OCI-LY1 (cell line): Measurements from ENCODE around the gene ACVR2B.

Source experiments
- H2AFZ ChIP-seq: fragments of 200-600 bp; sonication (generic), shearing (Covaris generic); 2 replicates; pipeline ENCODE4 v1.6.0; 2014; ENCODE audit warnings: antibody characterized with exemption, mild to moderate bottlenecking, low read length
- H3F3A ChIP-seq: fragments of 200-600 bp; sonication (generic), shearing (Covaris generic); 2 replicates; pipeline ENCODE4 v1.6.0; 2014; ENCODE audit warnings: mild to moderate bottlenecking, antibody characterized with exemption, low read length, moderate library complexity; ENCODE audit not compliant: insufficient read depth
- H3K27ac ChIP-seq: fragments of 200-600 bp; sonication (generic); 2 replicates; pipeline ENCODE4 v1.5.1; 2014; ENCODE audit warnings: low read length, mixed run types, mild to moderate bottlenecking, low read depth; ENCODE audit not compliant: poor library complexity, severe bottlenecking
- H3K27me3 ChIP-seq: fragments of 200-600 bp; sonication (generic); 2 replicates; pipeline ENCODE4 v1.6.0; 2014; ENCODE audit warnings: antibody characterized with exemption, mild to moderate bottlenecking, low read length, moderate library complexity; ENCODE audit not compliant: insufficient read depth
- H3K36me3 ChIP-seq: fragments of 200-600 bp; sonication (generic); 2 replicates; pipeline ENCODE4 v1.6.1; 2014; ENCODE audit warnings: mild to moderate bottlenecking, antibody characterized with exemption, low read length, moderate library complexity, mixed read lengths; ENCODE audit not compliant: insufficient read depth
- H3K4me1 ChIP-seq: fragments of 200-600 bp; sonication (generic); 2 replicates; pipeline ENCODE4 v1.5.1; 2014; ENCODE audit warnings: mild to moderate bottlenecking, low read length, moderate library complexity; ENCODE audit not compliant: insufficient read depth, severe bottlenecking
- H3K4me2 ChIP-seq: fragments of 200-600 bp; sonication (generic), shearing (Covaris generic); 2 replicates; pipeline ENCODE4 v1.6.1; 2014; ENCODE audit warnings: low read length
- H3K4me3 ChIP-seq: fragments of 200-600 bp; sonication (generic); 2 replicates; pipeline ENCODE4 v1.5.1; 2014; ENCODE audit warnings: low read length, low read depth, mild to moderate bottlenecking, mixed read lengths; ENCODE audit not compliant: poor library complexity, severe bottlenecking
- H3K79me2 ChIP-seq: fragments of 200-600 bp; shearing (Covaris generic); 2 replicates; pipeline ENCODE4 v1.6.1; 2016; ENCODE audit warnings: mixed run types, low read length, mixed read lengths; ENCODE audit not compliant: insufficient read depth
- H3K9ac ChIP-seq: fragments of 200-600 bp; sonication (generic), shearing (Covaris generic); 2 replicates; pipeline ENCODE4 v1.6.1; 2014; ENCODE audit warnings: mild to moderate bottlenecking, low read length, mixed read lengths
- H3K9me2 ChIP-seq: fragments of 200-600 bp; sonication (generic), shearing (Covaris generic); 2 replicates; pipeline ENCODE4 v1.6.1; 2014; ENCODE audit warnings: low read depth, mild to moderate bottlenecking, low read length, mixed read lengths
- H3K9me3 ChIP-seq: fragments of 200-600 bp; shearing (Covaris generic); 2 replicates; pipeline ENCODE4 v1.6.1; 2014; ENCODE audit warnings: low read length, mixed read lengths
- H4K20me1 ChIP-seq: fragments of 200-600 bp; sonication (generic), shearing (Covaris generic); 2 replicates; pipeline ENCODE4 v1.6.0; 2016; ENCODE audit warnings: mild to moderate bottlenecking, low read length; ENCODE audit not compliant: insufficient read depth
- CTCF ChIP-seq: fragments of 200-600 bp; sonication (generic), shearing (Covaris generic); IDR thresholded peaks from 2 replicates; pipeline ENCODE4 v1.5.1; 2017; ENCODE audit warnings: mild to moderate bottlenecking, antibody characterized with exemption, low read length, moderate library complexity, mixed read lengths
- EZH2 ChIP-seq: fragments of 200-600 bp; sonication (generic), shearing (Covaris generic); IDR thresholded peaks from 2 replicates; pipeline ENCODE4 v1.8.0; 2017; ENCODE audit warnings: borderline replicate concordance, mixed run types, mild to moderate bottlenecking, antibody characterized with exemption, low read length, moderate library complexity, mixed read lengths

Gene ACVR2B

DNA sequence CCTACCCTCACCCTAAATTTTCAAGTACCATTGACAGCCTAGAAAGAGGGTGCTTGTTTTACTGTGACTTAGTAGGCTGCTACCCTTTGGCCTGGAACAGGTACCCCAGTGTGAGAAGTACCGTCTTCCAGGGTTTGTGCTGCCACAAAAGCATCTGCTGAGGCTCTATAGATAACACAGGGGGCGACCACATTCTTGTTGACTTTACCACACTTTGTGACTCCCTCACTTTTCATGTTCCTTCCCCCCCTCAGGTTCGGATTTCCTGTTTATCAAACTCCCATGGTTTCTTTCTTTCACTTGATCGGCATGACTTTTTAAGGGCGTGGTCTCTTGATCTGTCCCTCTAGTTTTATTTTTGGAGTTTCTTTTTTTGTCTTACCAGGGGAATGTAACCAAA, 66.0 kb downstream of the ACVR2B start:
- no peak overlapping the region for H3K27ac ChIP-seq
- H4K20me1 ChIP-seq = no peaks in the 10 kb centered on the region
- no peaks in the 10 kb centered on the region for H3F3A ChIP-seq
- peaks cover 51% of the 10 kb centered on the region for H3K36me3 ChIP-seq
- H3K4me1 ChIP-seq = no peaks in the 10 kb centered on the region
- H3K4me3 ChIP-seq = no peak overlapping the region
- H2AFZ ChIP-seq = no peak overlapping the region
- no peaks in the 10 kb centered on the region for H3K27me3 ChIP-seq
- no peak overlapping the region for H3K9ac ChIP-seq
- TF ChIP-seq CTCF (no peak), EZH2 (no peak)
- H3K9me2 ChIP-seq = no peaks in the 10 kb centered on the region
- no peaks in the 10 kb centered on the region for H3K9me3 ChIP-seq
- no peak overlapping the region for H3K4me2 ChIP-seq
- H3K79me2 ChIP-seq = no peaks in the 10 kb centered on the region

GRCh38 chr3:38521391-38521987, 67.8 kb downstream of the ACVR2B start:
- no peaks in the 10 kb centered on the region for H4K20me1 ChIP-seq
- no peaks in the 10 kb centered on the region for H3K27me3 ChIP-seq
- no peak overlapping the region for H3K27ac ChIP-seq
- no peak overlapping the region for H2AFZ ChIP-seq
- H3F3A ChIP-seq = no peaks in the 10 kb centered on the region
- H3K4me3 ChIP-seq = no peak overlapping the region
- H3K36me3 ChIP-seq = peaks cover 63% of the 10 kb centered on the region
- TF ChIP-seq CTCF = peak; percentile 83
- TF ChIP-seq EZH2 = no peak
- no peak overlapping the region for H3K4me2 ChIP-seq
- no peaks in the 10 kb centered on the region for H3K9me3 ChIP-seq
- no peaks in the 10 kb centered on the region for H3K9me2 ChIP-seq
- H3K79me2 ChIP-seq = no peaks in the 10 kb centered on the region
- no peak overlapping the region for H3K9ac ChIP-seq
- H3K4me1 ChIP-seq = no peaks in the 10 kb centered on the region

DNA sequence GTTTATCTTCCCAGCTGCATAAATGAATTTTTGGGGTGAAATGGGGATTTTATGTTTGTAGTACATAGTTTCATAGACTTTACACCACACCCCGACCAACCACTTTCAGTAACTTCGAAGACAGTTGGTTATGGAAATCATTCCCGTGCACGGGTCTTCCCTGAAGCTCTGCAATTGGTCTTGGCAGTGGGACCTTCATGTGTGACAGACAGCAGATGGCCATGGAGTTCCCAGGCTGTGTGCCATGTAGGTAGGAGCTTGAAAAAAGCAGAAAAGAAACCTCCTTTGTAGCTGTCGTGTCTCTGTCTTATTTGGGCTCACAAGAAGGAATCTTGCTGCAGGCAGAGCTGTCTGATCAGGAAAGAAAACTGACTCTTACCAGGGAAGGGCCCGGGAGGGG, 68.3 kb downstream of the ACVR2B start:
- no peak overlapping the region for H2AFZ ChIP-seq
- H3K9ac ChIP-seq = no peak overlapping the region
- H3K4me2 ChIP-seq = no peak overlapping the region
- H4K20me1 ChIP-seq = no peaks in the 10 kb centered on the region
- no peaks in the 10 kb centered on the region for H3K4me1 ChIP-seq
- H3K27ac ChIP-seq = no peak overlapping the region
- H3K9me3 ChIP-seq = no peaks in the 10 kb centered on the region
- H3K9me2 ChIP-seq = no peaks in the 10 kb centered on the region
- no peak for TF ChIP-seq EZH2
- no peak for TF ChIP-seq CTCF
- no peaks in the 10 kb centered on the region for H3K79me2 ChIP-seq
- H3F3A ChIP-seq = no peaks in the 10 kb centered on the region
- H3K27me3 ChIP-seq = no peaks in the 10 kb centered on the region
- no peak overlapping the region for H3K4me3 ChIP-seq
- H3K36me3 ChIP-seq = peaks cover 59% of the 10 kb centered on the region
